Non-pigmented ciliary epithelial cell (primary cell): ENCODE measurements around the gene KRT5.

Experiments
- DNase-seq: peaks from one replicate; pipeline ENCODE4 v3.0.0-alpha.2; 2010; ENCODE audit warnings: low read depth

The KRT5 gene

GRCh38 chr12:52519826-52520662 is at the start of gene KRT5:
Gene KRT5 (minus strand): TSS chr12:52520394. CDS start chr12:52520296, 98 bp downstream.
- no peak for DNase-seq

- DNase-seq, result no peak
Observed at GRCh38 chr12:52568111-52568510, 47.9 kb upstream of the KRT5 start.

GRCh38 chr12:52566847-52567291 is 46.7 kb upstream of the KRT5 start:
- DNase-seq, result no peak

- DNase-seq, result no peak
Observed at GRCh38 chr12:52564582-52564981, 44.4 kb upstream of the KRT5 start.

GRCh38 chr12:52561880-52562449 is 41.8 kb upstream of the KRT5 start:
- DNase-seq, result no peak

- DNase-seq, result no peak
Observed at GRCh38 chr12:52559979-52560378, 39.8 kb upstream of the KRT5 start.

GRCh38 chr12:52558781-52559445 is 38.7 kb upstream of the KRT5 start:
- no peak for DNase-seq

- no peak for DNase-seq
Observed at GRCh38 chr12:52557476-52557875, 37.3 kb upstream of the KRT5 start.

GRCh38 chr12:52555577-52555976 is 35.4 kb upstream of the KRT5 start:
- DNase-seq, result no peak

GRCh38 chr12:52552681-52553195 is 32.5 kb upstream of the KRT5 start, which contains the start of gene KRT71:
Gene KRT71 (minus strand): TSS chr12:52553145. CDS start chr12:52553077, 68 bp downstream.
- DNase-seq, result no peak

GRCh38 chr12:52552055-52552454 is 31.9 kb upstream of the KRT5 start:
- no peak for DNase-seq

GRCh38 chr12:52551216-52551865 is 31.1 kb upstream of the KRT5 start:
- no peak for DNase-seq

GRCh38 chr12:52546126-52546525 is 25.9 kb upstream of the KRT5 start:
- DNase-seq, result no peak

GRCh38 chr12:52543985-52544883 is 24.0 kb upstream of the KRT5 start:
- DNase-seq, result no peak

GRCh38 chr12:52542785-52543318 is 22.7 kb upstream of the KRT5 start:
- DNase-seq, result no peak

GRCh38 chr12:52542157-52542556 is 22.0 kb upstream of the KRT5 start:
- no peak for DNase-seq

GRCh38 chr12:52541709-52542108 is 21.5 kb upstream of the KRT5 start:
- no peak for DNase-seq

GRCh38 chr12:52540531-52540930 is 20.3 kb upstream of the KRT5 start:
- DNase-seq, result no peak

- DNase-seq, result no peak
Observed at GRCh38 chr12:52539821-52540173, 19.6 kb upstream of the KRT5 start.

GRCh38 chr12:52539083-52539820 is 19.1 kb upstream of the KRT5 start:
- DNase-seq, result no peak
